Measurements from ENCODE around the gene LY9. TPM values are rescaled to one million over a fixed set of nuclear protein-coding genes. Genes with fewer than 3 reads are reported as not detected.

The LY9 gene
- total RNA-seq, 1 donor from 2014 or later: not detected

GRCh38 chr1:160830321-160831153, 34.6 kb downstream of the LY9 start:
- Mint-ChIP-seq H3K27me3 (ENCODE audit: low read depth) (no peaks in the 10 kb centered on the region), H3K4me1 (peaks cover 10% of the 10 kb centered on the region), H3K27ac (no peak overlapping the region), H3K9me3 (no peaks in the 10 kb centered on the region), H3K36me3 (no peaks in the 10 kb centered on the region), H3K4me3 (no peak overlapping the region)
- DNase-seq (ENCODE audit: low spot score in 2 of 2, unreplicated experiment in 2 of 2): peak; percentile 63 to 84
- TF ChIP-seq CTCF (IDR thresholded peaks at IDR 0.05; ENCODE audit: unreplicated experiment): peak; percentile 93

GRCh38 chr1:160834945-160835565, 39.1 kb downstream of the LY9 start:
- Mint-ChIP-seq H3K4me1 (peaks cover 9% of the 10 kb centered on the region), H3K4me3 (no peak overlapping the region), H3K9me3 (no peaks in the 10 kb centered on the region), H3K27ac (no peak overlapping the region), H3K27me3 (ENCODE audit: low read depth) (no peaks in the 10 kb centered on the region), H3K36me3 (no peaks in the 10 kb centered on the region)
- peak; percentile 81 for TF ChIP-seq CTCF (IDR thresholded peaks at IDR 0.05; ENCODE audit: unreplicated experiment)
- DNase-seq (ENCODE audit: low spot score in 2 of 2, unreplicated experiment in 2 of 2): no peak

GRCh38 chr1:160835751-160836150, 39.8 kb downstream of the LY9 start:
- Mint-ChIP-seq H3K27me3 (ENCODE audit: low read depth) (no peaks in the 10 kb centered on the region), H3K4me3 (no peak overlapping the region), H3K36me3 (no peaks in the 10 kb centered on the region), H3K27ac (no peak overlapping the region), H3K4me1 (peaks cover 3% of the 10 kb centered on the region), H3K9me3 (no peaks in the 10 kb centered on the region)
- no peak for DNase-seq (ENCODE audit: low spot score in 2 of 2, unreplicated experiment in 2 of 2)
- TF ChIP-seq CTCF (IDR thresholded peaks at IDR 0.05; ENCODE audit: unreplicated experiment): no peak

GRCh38 chr1:160836561-160836960, 40.6 kb downstream of the LY9 start:
- Mint-ChIP-seq H3K36me3 (no peaks in the 10 kb centered on the region), H3K27me3 (ENCODE audit: low read depth) (no peaks in the 10 kb centered on the region), H3K4me1 (peaks cover 2% of the 10 kb centered on the region), H3K4me3 (no peak overlapping the region), H3K9me3 (no peaks in the 10 kb centered on the region), H3K27ac (no peak overlapping the region)
- TF ChIP-seq CTCF (IDR thresholded peaks at IDR 0.05; ENCODE audit: unreplicated experiment): no peak
- DNase-seq (ENCODE audit: low spot score in 2 of 2, unreplicated experiment in 2 of 2): no peak

- peak overlapping the region; percentile 23 for H3K27ac Mint-ChIP-seq
These were observed 41.1 kb downstream of the LY9 start for GRCh38 chr1:160836981-160837557.

More at GRCh38 chr1:160836981-160837557, 41.1 kb downstream of the LY9 start:
- DNase-seq (ENCODE audit: low spot score in 2 of 2, unreplicated experiment in 2 of 2): no peak
- no peaks in the 10 kb centered on the region for H3K36me3 Mint-ChIP-seq
- peaks cover 2% of the 10 kb centered on the region for H3K4me1 Mint-ChIP-seq
- H3K27me3 Mint-ChIP-seq (ENCODE audit: low read depth): no peaks in the 10 kb centered on the region
- no peak for TF ChIP-seq CTCF (IDR thresholded peaks at IDR 0.05; ENCODE audit: unreplicated experiment)
- H3K4me3 Mint-ChIP-seq: no peak overlapping the region
- H3K9me3 Mint-ChIP-seq: no peaks in the 10 kb centered on the region
